Fibroblast of the aortic adventitia (primary cell): ENCODE results near the gene NARF. TPM values are rescaled to one million over a fixed set of nuclear protein-coding genes. Genes with fewer than 3 reads are reported as not detected.

Experiments
- DNase-seq: peaks from one replicate; pipeline ENCODE4 v3.0.0-alpha.2; 2010; ENCODE audit warnings: low read depth
- H3K4me3 ChIP-seq: 2 replicates; pipeline ENCODE4 v1.5.1; 2011; ENCODE audit warnings: low read depth, mild to moderate bottlenecking, control low read depth, low read length, moderate library complexity
- total RNA-seq: library from RNA; depleted of rRNA; stranded (reverse); fragments of >200 nt; gene quantifications from 2 replicates; pipeline ENCODE4 v1.2.3, GENCODE V29; 2012; ENCODE audit warnings: low replicate concordance
- TF ChIP-seq, protein P1 (sequence below): IDR thresholded peaks from 2 replicates; pipeline ENCODE4 v1.5.1; 2011; ENCODE audit warnings: mild to moderate bottlenecking, low read length, control low read depth, inconsistent platforms; ENCODE audit not compliant: insufficient read depth

Gene NARF
- total RNA-seq, 1 donor: 35.0 TPM

DNA sequence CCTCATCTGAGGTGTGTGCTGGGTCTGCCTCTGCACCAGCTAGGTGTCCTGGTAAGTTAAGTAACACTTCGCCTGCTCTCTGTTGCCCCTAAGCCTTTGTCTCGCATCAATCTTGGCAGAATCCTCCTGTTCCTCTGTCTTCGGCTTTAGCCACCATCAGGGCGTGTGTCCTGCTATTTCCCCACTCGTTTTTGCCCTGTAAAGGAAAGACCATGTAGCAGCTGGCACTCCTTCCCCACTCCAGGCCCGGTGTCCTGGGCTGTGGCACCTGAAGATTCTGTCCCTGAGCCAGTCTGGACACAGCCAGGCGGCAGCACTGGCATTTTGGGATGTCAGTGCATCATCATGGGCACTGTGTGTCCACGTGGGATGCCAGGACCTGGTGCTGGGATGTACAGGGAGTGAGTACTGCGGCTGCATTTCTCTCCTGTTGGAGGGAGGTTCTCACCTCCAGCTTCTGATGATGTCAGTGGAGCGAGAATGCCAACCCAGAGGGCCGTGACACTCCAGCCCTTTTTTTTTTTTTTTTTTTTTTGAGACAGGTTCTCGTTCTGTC, 34.8 kb downstream of the NARF start:
- TF ChIP-seq, protein P1, sequence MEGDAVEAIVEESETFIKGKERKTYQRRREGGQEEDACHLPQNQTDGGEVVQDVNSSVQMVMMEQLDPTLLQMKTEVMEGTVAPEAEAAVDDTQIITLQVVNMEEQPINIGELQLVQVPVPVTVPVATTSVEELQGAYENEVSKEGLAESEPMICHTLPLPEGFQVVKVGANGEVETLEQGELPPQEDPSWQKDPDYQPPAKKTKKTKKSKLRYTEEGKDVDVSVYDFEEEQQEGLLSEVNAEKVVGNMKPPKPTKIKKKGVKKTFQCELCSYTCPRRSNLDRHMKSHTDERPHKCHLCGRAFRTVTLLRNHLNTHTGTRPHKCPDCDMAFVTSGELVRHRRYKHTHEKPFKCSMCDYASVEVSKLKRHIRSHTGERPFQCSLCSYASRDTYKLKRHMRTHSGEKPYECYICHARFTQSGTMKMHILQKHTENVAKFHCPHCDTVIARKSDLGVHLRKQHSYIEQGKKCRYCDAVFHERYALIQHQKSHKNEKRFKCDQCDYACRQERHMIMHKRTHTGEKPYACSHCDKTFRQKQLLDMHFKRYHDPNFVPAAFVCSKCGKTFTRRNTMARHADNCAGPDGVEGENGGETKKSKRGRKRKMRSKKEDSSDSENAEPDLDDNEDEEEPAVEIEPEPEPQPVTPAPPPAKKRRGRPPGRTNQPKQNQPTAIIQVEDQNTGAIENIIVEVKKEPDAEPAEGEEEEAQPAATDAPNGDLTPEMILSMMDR: no peak
- DNase-seq: peak; percentile 13
- no peak overlapping the region for H3K4me3 ChIP-seq

DNA sequence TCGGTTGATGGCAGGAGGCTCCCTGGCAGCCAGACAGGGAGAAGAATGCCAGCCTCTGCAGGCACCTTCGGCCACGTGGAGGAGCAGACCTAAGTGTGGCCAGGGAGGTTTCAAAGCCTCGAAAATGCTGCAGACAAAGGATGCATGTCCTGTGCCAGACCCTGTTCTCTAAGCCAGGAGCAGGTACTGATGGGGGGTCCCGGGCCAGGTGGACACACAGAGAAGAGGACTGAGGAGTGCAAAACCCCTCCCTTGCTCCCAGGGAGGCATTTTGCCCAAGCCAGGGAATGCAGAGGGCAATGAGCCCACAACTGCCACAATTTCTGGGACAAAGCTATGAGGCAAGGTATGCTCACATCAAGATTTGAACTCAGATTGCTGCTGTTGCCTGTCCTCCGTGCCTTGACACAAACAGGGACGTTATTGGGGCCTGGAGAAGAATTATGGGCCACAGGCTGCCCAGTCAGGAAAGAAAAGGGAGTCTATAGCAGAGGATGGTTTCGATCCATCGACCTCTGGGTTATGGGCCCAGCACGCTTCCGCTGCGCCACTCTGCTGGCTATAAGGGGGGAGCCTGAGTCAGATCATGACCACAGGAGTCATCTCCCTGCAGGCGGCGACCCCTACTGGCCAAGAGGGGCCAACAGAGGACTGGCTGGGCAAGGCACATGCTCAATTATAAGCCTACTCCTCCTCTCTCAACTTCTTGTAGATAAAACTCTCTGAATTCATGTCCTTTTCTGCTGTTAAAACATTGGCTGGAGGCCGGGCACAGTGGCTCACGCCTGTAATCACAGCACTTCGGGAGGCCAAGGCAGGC, 35.9 kb downstream of the NARF start:
- TF ChIP-seq, protein P1: peak; percentile 94
- DNase-seq: peak; percentile 98
- no peak overlapping the region for H3K4me3 ChIP-seq

DNA sequence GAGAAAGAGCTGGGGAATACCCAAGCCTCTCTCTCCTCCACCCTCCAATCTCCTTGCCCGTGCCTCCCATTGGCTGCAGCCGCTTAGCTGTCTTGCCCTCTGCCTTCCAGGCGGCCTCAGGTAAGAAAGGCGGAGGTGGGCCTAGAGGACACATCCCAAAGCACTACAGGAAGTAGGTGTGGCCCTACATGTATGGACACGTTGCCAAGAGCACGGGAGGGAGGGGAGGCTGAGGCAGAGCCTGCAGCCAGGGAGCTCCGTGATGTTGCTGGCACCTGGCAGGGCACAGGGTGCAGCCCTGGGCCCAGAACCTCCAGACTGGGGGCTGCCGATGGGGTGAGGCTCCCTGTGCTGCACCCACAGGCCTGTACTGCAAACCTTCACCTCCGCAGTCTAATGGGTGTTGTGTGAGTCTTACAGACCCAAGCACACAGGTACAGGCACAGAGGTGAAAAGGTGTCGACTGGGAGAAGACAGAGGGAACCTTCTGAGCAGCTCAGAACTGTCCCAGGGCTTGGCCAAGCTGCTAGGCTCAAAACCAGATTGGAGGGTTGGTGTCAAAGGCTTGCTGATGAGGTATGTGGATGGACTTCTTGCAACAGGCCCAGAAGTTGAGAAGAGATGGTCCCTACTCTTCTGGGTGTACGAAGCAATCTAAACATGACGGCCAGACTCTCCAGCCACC, 37.4 kb downstream of the NARF start:
- H3K4me3 ChIP-seq: no peak overlapping the region
- no peak for DNase-seq
- TF ChIP-seq, protein P1: no peak

GRCh38 chr17:82496529-82497434, 38.2 kb downstream of the NARF start:
- DNase-seq: peak; percentile 92
- TF ChIP-seq, protein P1: no peak
- H3K4me3 ChIP-seq: peak overlapping the region; percentile 68

DNA sequence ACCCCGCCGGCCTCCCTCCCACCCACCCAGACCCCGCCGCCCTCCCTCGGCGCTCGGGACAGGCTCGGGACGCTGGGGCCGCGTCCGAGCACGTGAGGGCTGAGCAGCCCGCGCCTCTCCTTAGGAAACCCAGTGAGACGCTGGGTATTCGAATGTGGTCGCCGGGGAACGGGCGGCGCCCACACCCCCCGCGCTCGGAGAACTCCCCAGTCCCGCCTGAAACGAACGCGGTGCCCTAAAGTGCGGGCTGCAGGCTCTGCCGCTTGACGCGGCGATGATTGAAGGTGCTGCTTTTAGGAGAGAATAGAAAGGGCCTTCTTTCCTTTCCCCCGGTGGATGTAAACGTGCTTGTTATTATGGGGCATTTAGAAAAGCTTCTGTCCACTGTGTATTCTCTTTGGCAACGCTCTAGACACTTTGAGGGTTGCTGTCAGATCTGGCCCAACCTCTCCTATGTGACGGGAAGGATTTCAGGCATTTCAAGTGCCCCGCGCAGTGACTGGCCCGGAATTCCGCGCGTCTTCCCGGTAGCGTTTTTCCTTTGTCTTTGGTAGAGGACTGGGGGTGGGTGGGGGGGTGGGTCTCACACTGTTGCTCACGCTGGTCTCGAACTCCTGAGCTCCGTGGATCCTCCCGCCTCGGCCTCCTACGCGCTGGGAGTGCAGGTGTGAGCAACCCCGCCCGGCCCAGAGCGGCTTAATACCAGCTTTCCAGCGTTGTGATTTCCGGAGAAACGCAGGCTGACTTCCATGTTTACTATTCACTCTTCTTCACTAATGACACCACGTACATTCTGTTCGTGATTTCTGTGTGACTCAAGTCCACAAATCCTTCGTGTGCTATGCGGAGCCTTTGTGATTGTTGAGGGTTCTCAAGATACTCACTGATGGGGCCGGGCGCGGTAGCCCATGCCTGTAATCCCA, 39.2 kb downstream of the NARF start:
- peak; percentile 31 for DNase-seq
- TF ChIP-seq, protein P1: no peak

More for the DNA sequence above, 39.2 kb downstream of the NARF start:
- H3K4me3 ChIP-seq: peak overlapping the region; percentile 62
